Epithelial cell of esophagus (primary cell): ENCODE results near the gene FCAMR.

Experiments used
- DNase-seq: peaks from one replicate; pipeline ENCODE4 v3.0.0; 2010; ENCODE audit warnings: low read depth
- H3K4me3 ChIP-seq: 2 replicates; pipeline ENCODE4 v1.5.1; 2011; ENCODE audit warnings: mild to moderate bottlenecking, low read length, control low read depth
- CTCF ChIP-seq: IDR thresholded peaks from 2 replicates; pipeline ENCODE4 v1.5.1; 2011; ENCODE audit warnings: low read depth, mild to moderate bottlenecking, low read length, control low read depth, inconsistent platforms; ENCODE audit not compliant: insufficient read depth; ENCODE audit errors: missing control alignments

The FCAMR gene

GRCh38 chr1:206979379-206980043, 9.3 kb upstream of the FCAMR start:
- peak; percentile 74 for TF ChIP-seq CTCF
- H3K4me3 ChIP-seq: no peak overlapping the region
- DNase-seq: peak; percentile 46

GRCh38 chr1:206978259-206978658, 8.0 kb upstream of the FCAMR start:
- TF ChIP-seq CTCF: no peak

GRCh38 chr1:206975306-206975705, 5.0 kb upstream of the FCAMR start:
- TF ChIP-seq CTCF: no peak
- no peak for DNase-seq
- no peak overlapping the region for H3K4me3 ChIP-seq

More at GRCh38 chr1:206978259-206978658, 8.0 kb upstream of the FCAMR start:
- H3K4me3 ChIP-seq: no peak overlapping the region
- DNase-seq: no peak

- H3K4me3 ChIP-seq: no peak overlapping the region
- no peak for DNase-seq
- TF ChIP-seq CTCF: no peak
Observed at GRCh38 chr1:206974140-206974539, 3.9 kb upstream of the FCAMR start.

- DNase-seq: no peak
- TF ChIP-seq CTCF: no peak
- no peak overlapping the region for H3K4me3 ChIP-seq
Observed at GRCh38 chr1:206972728-206973127, 2.5 kb upstream of the FCAMR start.

- DNase-seq: no peak
- TF ChIP-seq CTCF: no peak
- no peak overlapping the region for H3K4me3 ChIP-seq
Observed at GRCh38 chr1:206971029-206971655, 882 bp upstream of the FCAMR start.

GRCh38 chr1:206969090-206969489, 1.2 kb downstream of the FCAMR start:
- H3K4me3 ChIP-seq: no peak overlapping the region
- no peak for DNase-seq
- no peak for TF ChIP-seq CTCF
